GM12865 (cell line): ENCODE data around the gene UNC13B.

ENCODE experiments used
- DNase-seq: peaks from one replicate; pipeline ENCODE4 v3.0.0; 2010; ENCODE audit warnings: low read depth
- H3K4me3 ChIP-seq: 2 replicates; pipeline ENCODE4 v1.5.1; 2011; ENCODE audit warnings: mild to moderate bottlenecking, low read depth, low read length, control low read depth
- CTCF ChIP-seq: IDR thresholded peaks from 2 replicates; pipeline ENCODE4 v1.5.1; 2011; ENCODE audit warnings: low read length, control low read depth, low read depth, inconsistent platforms; ENCODE audit not compliant: insufficient read depth; ENCODE audit errors: missing control alignments

UNC13B gene

GRCh38 chr9:35342221-35342958 is 180.6 kb downstream of the UNC13B start:
- no peak for DNase-seq
- H3K4me3 ChIP-seq: no peak overlapping the region
- TF ChIP-seq CTCF: no peak

GRCh38 chr9:35348109-35348508 is 186.3 kb downstream of the UNC13B start:
- H3K4me3 ChIP-seq: no peak overlapping the region
- TF ChIP-seq CTCF: no peak
- no peak for DNase-seq

GRCh38 chr9:35349287-35349990 is 187.6 kb downstream of the UNC13B start:
- H3K4me3 ChIP-seq: no peak overlapping the region
- no peak for DNase-seq
- no peak for TF ChIP-seq CTCF

GRCh38 chr9:35350212-35350611 is 188.4 kb downstream of the UNC13B start:
- H3K4me3 ChIP-seq: no peak overlapping the region
- TF ChIP-seq CTCF: no peak
- DNase-seq: no peak

- H3K4me3 ChIP-seq: no peak overlapping the region
- DNase-seq: no peak
- TF ChIP-seq CTCF: no peak
Observed at GRCh38 chr9:35350827-35351549, 189.2 kb downstream of the UNC13B start.

- no peak for DNase-seq
- TF ChIP-seq CTCF: no peak
- H3K4me3 ChIP-seq: no peak overlapping the region
Observed at GRCh38 chr9:35353731-35354365, 192.0 kb downstream of the UNC13B start.
